NB4 (cell line): ENCODE data around the gene EEA1.

Experiments used
- DNase-seq: peaks from one replicate; pipeline ENCODE4 v3.0.0; 2010; ENCODE audit warnings: low read depth
- H3K4me3 ChIP-seq: one replicate; pipeline ENCODE4 v1.5.1; 2011; ENCODE audit warnings: mild to moderate bottlenecking, low read depth, low read length, moderate library complexity
- CTCF ChIP-seq: IDR thresholded peaks from one replicate; pipeline ENCODE4 v1.5.1; 2012; ENCODE audit warnings: low read depth, low read length
- MAX ChIP-seq: IDR thresholded peaks from 2 replicates; pipeline ENCODE4 v1.6.1; 2011; ENCODE audit warnings: low read depth, low read length
- MYC ChIP-seq: IDR thresholded peaks from 2 replicates; pipeline ENCODE4 v1.6.1; 2011; ENCODE audit warnings: low read depth, low read length
- POLR2A ChIP-seq: IDR thresholded peaks from 2 replicates; pipeline ENCODE4 v1.6.1; 2011; ENCODE audit warnings: mild to moderate bottlenecking; ENCODE audit not compliant: insufficient read length; ENCODE audit errors: extremely low read depth

Gene EEA1

GRCh38 chr12:92930421-92930820 lies 1.3 kb upstream of the EEA1 start:
- no peak for DNase-seq
- H3K4me3 ChIP-seq: peak overlapping the region; percentile 84
- TF ChIP-seq MYC: no peak
- no peak for TF ChIP-seq POLR2A
- no peak for TF ChIP-seq CTCF

- peak overlapping the region; percentile 84 for H3K4me3 ChIP-seq
- peak; percentile 34 for DNase-seq
- TF ChIP-seq MAX: no peak
Measured at GRCh38 chr12:92929983-92930382, 888 bp upstream of the EEA1 start.

GRCh38 chr12:92928421-92928961 lies 604 bp downstream of the EEA1 start:
- TF ChIP-seq CTCF (no peak), POLR2A (no peak), MYC (no peak; the same call in 1 of the 2 replicates), MAX (no peak)
- peak; percentile 60 for DNase-seq
- peak overlapping the region; percentile 73 for H3K4me3 ChIP-seq

GRCh38 chr12:92927436-92928281 lies 1.4 kb downstream of the EEA1 start:
- DNase-seq: peak; percentile 45
- TF ChIP-seq CTCF (no peak), POLR2A (no peak), MYC (0 out of 2 replicates have a peak, but pooled peaks have one; percentile 3), MAX (no peak)
- peak overlapping the region; percentile 73 for H3K4me3 ChIP-seq

GRCh38 chr12:92927055-92927435 lies 2.0 kb downstream of the EEA1 start:
- TF ChIP-seq MYC (no peak), MAX (no peak)
- peak; percentile 61 for DNase-seq
- peak overlapping the region; percentile 73 for H3K4me3 ChIP-seq

- TF ChIP-seq MAX (no peak), CTCF (no peak), POLR2A (no peak), MYC (no peak)
- no peak for DNase-seq
- peak overlapping the region; percentile 73 for H3K4me3 ChIP-seq
Measured at GRCh38 chr12:92926549-92926948, 2.5 kb downstream of the EEA1 start.
